Frontal cortex (tissue), 4 donors: ENCODE measurements around the gene SLC38A3. TPM values are rescaled to one million over a fixed set of nuclear protein-coding genes. Genes with fewer than 3 reads are reported as not detected.
"Not testable (repeated sequence)": the region's sequence is repeated elsewhere in the genome, so short reads cannot be mapped to it uniquely, and the experiment has no call there.

Experiments used
- DNase-seq, 2 donors: peaks; one replicate each; pipeline ENCODE4 v3.0.0; 2012; ENCODE audit warnings: low spot score in 2 of 2
- FAIRE-seq: peaks from 2 replicates; lab custom pipeline; 2012; peaks lifted over from hg19 to GRCh38; lab: Jason Lieb, UNC
- total RNA-seq: library from RNA; depleted of rRNA; stranded (reverse); fragments of >200 nt; gene quantifications from one replicate; pipeline ENCODE4 v1.2.3, GENCODE V29; 2014
- donor health status: control.
- donor health status: control.
- donor health status: control.

SLC38A3 gene
- total RNA-seq, 1 donor from 2014 or later, result 2.0 TPM

GRCh38 chr3:50242851-50243542 is 37.9 kb downstream of the SLC38A3 start:
- FAIRE-seq, result no peak
- DNase-seq, result no peak

- DNase-seq (no peak), FAIRE-seq (no peak)
Measured at GRCh38 chr3:50243543-50243895, 38.4 kb downstream of the SLC38A3 start.

GRCh38 chr3:50244813-50245212 is 39.7 kb downstream of the SLC38A3 start:
- not testable (repeated sequence) for DNase-seq, FAIRE-seq

- no peak for DNase-seq
- no peak for FAIRE-seq
Measured at GRCh38 chr3:50245251-50245745, 40.2 kb downstream of the SLC38A3 start.

- no peak for FAIRE-seq
- DNase-seq, result peak; percentile 61 to 78
Measured at GRCh38 chr3:50245831-50246516, 40.9 kb downstream of the SLC38A3 start.

- FAIRE-seq (no peak), DNase-seq (no peak)
Measured at GRCh38 chr3:50246517-50246954, 41.5 kb downstream of the SLC38A3 start.

- FAIRE-seq (no peak), DNase-seq (no peak)
Measured at GRCh38 chr3:50248387-50248786, 43.3 kb downstream of the SLC38A3 start.

GRCh38 chr3:50249457-50249856 is 44.4 kb downstream of the SLC38A3 start:
- no peak for FAIRE-seq

GRCh38 chr3:50250514-50250913 is 45.4 kb downstream of the SLC38A3 start:
- DNase-seq, result no peak
- no peak for FAIRE-seq

More at GRCh38 chr3:50249457-50249856, 44.4 kb downstream of the SLC38A3 start:
- no peak for DNase-seq

- DNase-seq, result no peak
- FAIRE-seq, result no peak
Measured at GRCh38 chr3:50251220-50251619, 46.1 kb downstream of the SLC38A3 start.

GRCh38 chr3:50254577-50255250 is 49.6 kb downstream of the SLC38A3 start:
- no peak for FAIRE-seq
- DNase-seq, result peak; percentile 39 to 67

GRCh38 chr3:50255251-50255615 is 50.2 kb downstream of the SLC38A3 start:
- FAIRE-seq (no peak), DNase-seq (no peak)

GRCh38 chr3:50256978-50257890 is 52.2 kb downstream of the SLC38A3 start:
- no peak for DNase-seq

GRCh38 chr3:50258029-50258680 is 53.1 kb downstream of the SLC38A3 start:
- DNase-seq (no peak), FAIRE-seq (no peak)

More at GRCh38 chr3:50256978-50257890, 52.2 kb downstream of the SLC38A3 start:
- FAIRE-seq, result no peak

GRCh38 chr3:50258979-50259378 is 53.9 kb downstream of the SLC38A3 start:
- FAIRE-seq (no peak), DNase-seq (no peak)

GRCh38 chr3:50259432-50260026 is 54.5 kb downstream of the SLC38A3 start:
- FAIRE-seq (no peak), DNase-seq (no peak)

GRCh38 chr3:50260027-50260941 is 55.2 kb downstream of the SLC38A3 start:
- peak; percentile 97 to 99 for DNase-seq
- FAIRE-seq, result no peak

- FAIRE-seq (no peak), DNase-seq (peak in 1 of 2 donors; percentile 41)
Measured at GRCh38 chr3:50260942-50261441, 55.9 kb downstream of the SLC38A3 start.
